ENCODE measurements around the gene CRYAA.
"Not testable (repeated sequence)": the region's sequence is repeated elsewhere in the genome, so short reads cannot be mapped to it uniquely, and the experiment has no call there.

The CRYAA gene

DNA sequence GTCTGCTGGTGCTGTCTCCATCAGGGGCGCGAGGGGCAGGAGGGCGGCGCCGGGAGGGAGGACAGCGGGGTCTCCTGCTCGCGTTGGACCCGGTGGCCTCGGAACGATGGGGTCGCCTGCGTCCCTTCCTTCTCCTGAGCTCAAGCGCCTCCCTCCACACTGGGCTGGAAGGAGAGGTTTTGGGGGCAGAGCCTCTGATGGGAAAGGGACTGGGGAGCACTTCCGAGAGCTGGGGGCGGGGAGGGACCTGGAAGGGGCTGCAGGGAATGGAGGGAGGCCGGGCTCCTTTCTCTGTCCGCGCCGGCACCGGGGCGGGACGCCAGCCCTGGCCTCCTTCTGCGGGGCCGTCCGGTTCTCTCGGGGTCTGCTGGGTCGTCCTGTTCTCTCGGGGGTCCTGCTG lies 4.0 kb downstream of the CRYAA start:
- in situ Hi-C loops (cut with HindIII; ENCODE audit: low sequenced_read_pairs); DNase-seq (ENCODE audit: low read depth, low spot score); H3K4me3 ChIP-seq (ENCODE audit: low read depth, low read length): not testable (repeated sequence)

DNA sequence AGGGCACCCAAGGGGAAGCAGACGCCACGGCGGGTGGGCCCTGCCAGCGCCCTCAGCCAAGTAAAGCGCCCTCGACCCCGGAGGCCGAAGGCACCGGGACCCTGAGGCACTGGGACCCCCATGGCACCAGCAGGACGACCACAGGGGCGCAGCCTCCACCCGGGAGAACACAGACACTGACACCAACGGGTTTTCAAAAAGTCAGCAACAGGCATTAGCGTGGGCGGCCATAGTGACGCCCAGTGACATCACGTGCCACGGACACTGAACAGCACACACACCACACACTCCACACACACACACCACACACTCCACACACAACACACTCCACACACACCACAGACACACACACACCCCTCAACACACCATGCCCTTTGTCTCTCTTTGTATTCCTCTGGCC lies 4.6 kb downstream of the CRYAA start:
- H3K4me3 ChIP-seq (ENCODE audit: low read depth, low read length); in situ Hi-C loops (cut with HindIII; ENCODE audit: low sequenced_read_pairs); DNase-seq (ENCODE audit: low read depth, low spot score): not testable (repeated sequence)

DNA sequence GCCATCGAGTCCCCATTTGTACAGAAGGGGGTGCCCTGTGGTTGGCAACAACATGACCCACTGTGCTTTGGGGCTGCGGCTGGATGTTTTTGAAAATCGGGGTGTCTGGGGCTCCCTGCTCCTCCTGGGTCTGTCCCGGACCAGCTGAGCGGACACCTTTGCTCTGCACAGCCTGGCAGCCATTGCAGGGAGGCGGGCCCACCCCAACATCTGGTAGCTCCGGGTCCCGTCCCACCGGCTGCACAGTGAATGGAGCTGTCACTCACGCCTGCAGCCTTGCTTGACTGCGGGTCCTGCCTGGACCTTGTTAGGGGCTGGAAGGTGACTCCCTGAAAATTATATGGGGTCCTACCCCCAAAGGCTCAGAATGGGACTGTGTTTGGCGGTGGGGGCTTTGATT lies 5.1 kb downstream of the CRYAA start:
- H3K4me3 ChIP-seq (ENCODE audit: low read depth, low read length); in situ Hi-C loops (cut with HindIII; ENCODE audit: low sequenced_read_pairs); DNase-seq (ENCODE audit: low read depth, low spot score): not testable (repeated sequence)

DNA sequence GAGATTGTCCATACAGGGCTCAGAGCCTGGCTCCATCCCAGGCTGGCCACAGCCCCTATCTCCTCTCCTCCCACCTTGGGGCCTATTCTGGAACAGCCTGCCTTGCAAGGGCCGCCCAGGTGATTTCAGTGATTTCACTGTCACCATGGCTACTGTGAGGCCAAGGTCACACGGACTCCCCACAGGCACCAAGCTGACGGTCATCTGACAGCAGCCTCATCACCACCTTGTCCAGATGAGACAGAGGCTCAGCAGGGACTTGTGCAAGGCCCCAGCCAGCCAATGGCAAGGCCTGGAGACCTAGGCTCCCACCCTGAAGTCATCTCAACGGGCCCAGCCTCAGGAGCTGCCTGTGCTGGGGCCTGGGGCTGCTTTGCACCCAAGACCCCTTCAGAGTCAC lies 6.2 kb downstream of the CRYAA start:
- in situ Hi-C loops (cut with HindIII; ENCODE audit: low sequenced_read_pairs); H3K4me3 ChIP-seq (ENCODE audit: low read depth, low read length); DNase-seq (ENCODE audit: low read depth, low spot score): not testable (repeated sequence)

DNA sequence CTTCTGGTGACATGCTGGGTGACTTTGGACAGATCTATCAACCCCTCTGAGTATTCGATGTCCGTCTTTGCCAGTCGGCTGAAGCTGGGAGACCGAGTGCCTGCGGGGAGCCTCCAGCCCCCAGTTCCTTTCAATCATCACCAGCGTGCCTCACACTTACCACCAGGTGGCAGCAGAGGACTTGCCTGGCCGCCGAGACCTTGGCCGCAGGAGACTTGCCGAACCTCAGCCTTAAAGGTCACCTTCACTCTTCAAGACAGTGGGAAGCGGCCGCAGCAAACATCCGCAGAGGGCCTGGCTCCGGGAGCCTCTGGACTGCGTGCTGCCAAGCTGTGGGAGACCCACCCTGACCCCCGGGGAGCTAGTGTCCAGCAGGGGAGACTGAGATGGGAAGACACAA lies 7.8 kb downstream of the CRYAA start:
- H3K4me3 ChIP-seq (ENCODE audit: low read depth, low read length); DNase-seq (ENCODE audit: low read depth, low spot score); in situ Hi-C loops (cut with HindIII; ENCODE audit: low sequenced_read_pairs): not testable (repeated sequence)

DNA sequence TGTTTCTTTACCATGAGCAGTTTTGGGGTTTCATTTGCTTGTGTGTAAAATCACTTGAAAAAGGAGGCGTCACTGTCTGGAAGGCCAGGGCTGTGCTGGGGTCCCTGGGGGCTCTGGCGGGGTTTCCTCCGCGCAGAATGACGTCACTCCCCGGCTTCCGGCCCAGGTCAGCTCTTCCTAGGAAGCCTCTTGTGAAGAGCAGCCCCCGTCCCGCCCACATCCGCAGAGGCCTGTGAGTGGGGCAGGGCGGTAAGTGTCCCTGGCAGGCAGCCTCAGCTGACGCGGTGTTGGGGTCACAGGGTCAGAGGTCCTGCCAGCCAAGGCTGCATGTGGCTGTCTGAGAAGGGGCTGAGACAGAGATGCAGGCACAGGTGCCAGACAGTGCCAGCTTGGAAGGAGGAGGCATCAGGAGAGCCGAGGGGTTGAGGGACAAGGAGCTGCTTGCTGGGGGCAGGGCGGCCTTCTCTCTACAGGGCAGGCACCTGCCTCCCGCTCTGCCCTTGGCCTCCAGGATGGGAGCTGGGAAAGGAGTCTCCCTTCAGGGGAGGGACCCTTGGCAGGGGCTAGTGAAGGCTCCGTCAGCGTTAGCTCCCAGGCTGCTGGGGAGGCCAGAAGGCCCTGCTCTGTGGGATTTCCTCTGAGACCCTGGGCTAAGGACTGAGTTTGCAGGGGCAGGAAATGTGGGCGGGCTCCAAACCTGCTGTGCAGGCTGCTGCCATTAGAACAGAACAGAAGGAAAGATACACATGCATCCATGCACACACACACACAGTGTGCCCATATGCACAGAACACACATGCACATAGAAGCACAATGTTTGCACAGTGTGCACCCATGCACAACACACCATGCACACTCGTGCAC lies 8.5 kb downstream of the CRYAA start:
- DNase-seq (ENCODE audit: low read depth, low spot score); in situ Hi-C loops (cut with HindIII; ENCODE audit: low sequenced_read_pairs); H3K4me3 ChIP-seq (ENCODE audit: low read depth, low read length): not testable (repeated sequence)

DNA sequence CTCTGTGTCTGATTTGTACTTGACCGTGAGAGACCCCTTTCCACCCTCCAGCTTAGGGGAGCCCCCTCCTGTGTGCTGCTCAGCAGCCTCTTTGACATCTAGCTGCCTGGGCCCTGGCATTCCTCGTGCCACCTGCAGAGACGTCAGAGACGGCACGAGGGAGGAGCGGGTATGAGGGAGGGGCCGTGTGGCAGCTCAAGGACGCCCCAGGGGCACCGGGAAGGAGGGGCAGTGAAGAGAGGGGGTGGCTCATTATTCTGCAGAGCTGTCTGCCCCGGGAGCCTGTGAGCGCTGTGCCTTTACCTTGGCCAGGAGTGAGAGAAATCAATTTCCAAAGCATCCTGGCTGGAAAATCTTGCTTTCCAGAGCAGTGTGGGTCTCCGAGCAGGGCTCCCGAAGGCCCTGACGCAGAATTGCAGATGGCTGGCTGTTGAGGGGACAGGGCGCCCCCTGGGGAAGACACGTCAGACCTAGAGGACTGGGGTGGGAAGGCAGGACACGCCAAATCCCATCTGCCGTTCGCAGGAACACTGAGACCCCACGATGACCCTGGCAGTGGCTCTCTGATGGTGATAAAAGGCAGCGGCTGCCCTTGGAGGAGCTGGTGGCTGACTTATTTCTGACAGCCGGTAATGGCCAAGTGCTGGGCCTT lies 9.5 kb downstream of the CRYAA start:
- H3K4me3 ChIP-seq (ENCODE audit: low read depth, low read length); DNase-seq (ENCODE audit: low read depth, low spot score); in situ Hi-C loops (cut with HindIII; ENCODE audit: low sequenced_read_pairs): not testable (repeated sequence)

DNA sequence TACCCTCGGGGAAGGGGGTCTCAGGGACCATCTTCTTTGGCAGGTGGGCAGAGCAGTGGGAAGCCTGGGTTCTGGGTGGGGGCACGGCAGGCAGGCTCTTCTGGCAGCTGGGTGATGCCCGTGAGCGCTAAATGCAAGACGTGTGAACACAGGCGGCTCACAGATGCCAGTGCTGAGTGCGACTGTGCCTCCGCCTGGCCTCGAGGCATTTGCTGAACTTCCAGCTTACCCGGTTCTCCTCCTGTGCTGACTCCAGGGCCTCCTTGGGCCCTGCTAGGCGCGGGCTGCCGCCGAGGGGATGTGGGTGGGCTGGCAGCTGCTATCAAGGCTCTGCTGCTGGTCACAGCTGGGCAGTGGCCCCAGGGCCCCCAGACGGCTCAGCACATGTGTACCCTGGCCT lies 12.2 kb downstream of the CRYAA start:
- in situ Hi-C loops (cut with HindIII; ENCODE audit: low sequenced_read_pairs); DNase-seq (ENCODE audit: low read depth, low spot score); H3K4me3 ChIP-seq (ENCODE audit: low read depth, low read length): not testable (repeated sequence)

DNA sequence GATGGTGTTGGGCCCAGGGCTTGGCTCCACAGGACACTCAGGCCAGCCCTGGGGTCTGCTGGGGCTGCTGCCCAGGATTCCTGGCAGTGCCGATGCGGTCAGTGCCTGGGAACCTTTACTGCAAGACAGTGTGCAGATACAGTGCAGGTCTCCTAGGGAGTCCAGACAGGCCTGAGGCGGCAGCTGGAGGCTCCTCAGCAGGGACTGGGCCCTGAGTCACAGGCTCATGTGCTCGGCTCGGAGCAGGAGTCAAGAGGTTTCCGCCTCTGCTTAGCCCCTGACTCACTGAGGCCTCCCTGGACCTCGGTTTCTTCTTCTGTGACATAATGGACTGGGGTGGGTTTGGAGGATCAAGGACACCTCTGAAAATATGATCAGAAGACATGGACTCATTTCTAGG lies 18.5 kb downstream of the CRYAA start:
- H3K4me3 ChIP-seq (ENCODE audit: low read depth, low read length); in situ Hi-C loops (cut with HindIII; ENCODE audit: low sequenced_read_pairs); DNase-seq (ENCODE audit: low read depth, low spot score): not testable (repeated sequence)

DNA sequence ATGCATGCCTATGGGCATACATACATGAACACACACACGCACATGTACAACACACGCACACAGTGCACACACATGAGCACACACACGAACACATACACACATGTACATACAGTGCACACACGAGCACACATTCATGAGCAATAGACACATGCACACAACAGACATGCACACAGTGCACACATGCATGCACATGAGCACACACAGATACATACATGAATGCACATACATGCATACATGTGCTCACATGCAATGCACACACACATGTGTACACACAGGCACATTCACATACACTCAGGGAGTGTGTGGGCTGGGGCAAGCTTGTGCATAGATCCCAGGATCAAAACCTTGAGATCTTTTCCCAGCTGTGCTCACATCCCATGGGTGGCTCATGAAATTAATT lies 18.9 kb downstream of the CRYAA start:
- TF ChIP-seq, protein P1, sequence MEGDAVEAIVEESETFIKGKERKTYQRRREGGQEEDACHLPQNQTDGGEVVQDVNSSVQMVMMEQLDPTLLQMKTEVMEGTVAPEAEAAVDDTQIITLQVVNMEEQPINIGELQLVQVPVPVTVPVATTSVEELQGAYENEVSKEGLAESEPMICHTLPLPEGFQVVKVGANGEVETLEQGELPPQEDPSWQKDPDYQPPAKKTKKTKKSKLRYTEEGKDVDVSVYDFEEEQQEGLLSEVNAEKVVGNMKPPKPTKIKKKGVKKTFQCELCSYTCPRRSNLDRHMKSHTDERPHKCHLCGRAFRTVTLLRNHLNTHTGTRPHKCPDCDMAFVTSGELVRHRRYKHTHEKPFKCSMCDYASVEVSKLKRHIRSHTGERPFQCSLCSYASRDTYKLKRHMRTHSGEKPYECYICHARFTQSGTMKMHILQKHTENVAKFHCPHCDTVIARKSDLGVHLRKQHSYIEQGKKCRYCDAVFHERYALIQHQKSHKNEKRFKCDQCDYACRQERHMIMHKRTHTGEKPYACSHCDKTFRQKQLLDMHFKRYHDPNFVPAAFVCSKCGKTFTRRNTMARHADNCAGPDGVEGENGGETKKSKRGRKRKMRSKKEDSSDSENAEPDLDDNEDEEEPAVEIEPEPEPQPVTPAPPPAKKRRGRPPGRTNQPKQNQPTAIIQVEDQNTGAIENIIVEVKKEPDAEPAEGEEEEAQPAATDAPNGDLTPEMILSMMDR (IDR thresholded peaks at IDR 0.05; ENCODE audit: low read depth, low read length): no peak
- in situ Hi-C loops (cut with HindIII; ENCODE audit: low sequenced_read_pairs): no loop called here
- H3K4me3 ChIP-seq (ENCODE audit: low read depth, low read length): no peak overlapping the region
- DNase-seq (ENCODE audit: low read depth, low spot score): no peak

DNA sequence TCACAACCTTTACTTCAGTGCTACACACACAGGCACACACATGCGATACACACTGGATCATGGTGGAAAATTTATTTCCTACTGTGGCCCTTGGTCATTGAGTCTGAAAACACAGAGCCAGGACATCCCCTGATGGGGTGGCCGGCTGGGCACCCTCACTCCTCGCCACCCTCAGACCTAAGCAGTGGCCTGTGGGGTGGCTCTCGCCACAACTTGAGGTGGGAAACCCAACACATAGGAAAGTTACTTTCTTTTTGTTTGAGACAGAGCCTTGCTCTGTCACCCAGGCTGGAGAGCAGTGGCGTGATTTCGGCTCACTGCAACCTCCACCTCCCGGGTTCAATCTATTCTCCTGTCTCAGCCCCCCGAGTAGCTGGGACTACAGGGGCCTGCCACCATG lies 19.4 kb downstream of the CRYAA start:
- TF ChIP-seq, protein P1 (IDR thresholded peaks at IDR 0.05; ENCODE audit: low read depth, low read length): no peak
- H3K4me3 ChIP-seq (ENCODE audit: low read depth, low read length): no peak overlapping the region
- no peak for DNase-seq (ENCODE audit: low read depth, low spot score)
- in situ Hi-C loops (cut with HindIII; ENCODE audit: low sequenced_read_pairs): no loop called here
